ENCODE measurements around the gene MAPKAPK5. TPM values are rescaled to one million over a fixed set of nuclear protein-coding genes. Genes with fewer than 3 reads are reported as not detected.

MAPKAPK5 gene
- total and polyA plus RNA-seq, 8 donors, result 9.3 to 25.2 (median 18.8) TPM

DNA sequence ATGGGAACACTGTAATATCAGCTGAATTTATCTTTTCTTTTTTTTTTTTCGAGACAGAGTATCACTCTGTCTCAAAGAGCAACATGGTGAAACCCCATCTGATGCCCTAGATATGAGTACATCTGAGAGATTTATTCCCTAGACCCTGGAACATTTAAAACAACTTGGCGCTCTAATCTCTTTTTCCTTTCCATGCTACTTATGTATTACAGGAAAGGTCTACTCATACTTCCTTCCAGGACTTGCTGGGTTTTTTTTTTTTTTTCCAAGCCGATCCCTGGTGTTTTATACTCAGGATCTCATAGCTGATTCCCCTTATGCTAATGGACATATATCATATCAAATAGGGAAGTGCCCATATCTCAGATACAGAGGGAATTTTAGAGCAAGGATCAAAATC, 83.1 kb downstream of the MAPKAPK5 start:
- Histone ChIP-seq H3K4me1 (no peaks in the 10 kb centered on the region), H3K9me3 (no peaks in the 10 kb centered on the region), H3K27me3 (no peaks in the 10 kb centered on the region), H3K27ac (no peak overlapping the region), H3K36me3 (no peaks in the 10 kb centered on the region), H3K4me3 (no peak overlapping the region)
- ATAC-seq, result no peak
- WGBS, 2 donors, result 80 to 84% methylated on average over 3 of the region's 3 CpGs
- no peak for DNase-seq
- TF ChIP-seq, protein P1, sequence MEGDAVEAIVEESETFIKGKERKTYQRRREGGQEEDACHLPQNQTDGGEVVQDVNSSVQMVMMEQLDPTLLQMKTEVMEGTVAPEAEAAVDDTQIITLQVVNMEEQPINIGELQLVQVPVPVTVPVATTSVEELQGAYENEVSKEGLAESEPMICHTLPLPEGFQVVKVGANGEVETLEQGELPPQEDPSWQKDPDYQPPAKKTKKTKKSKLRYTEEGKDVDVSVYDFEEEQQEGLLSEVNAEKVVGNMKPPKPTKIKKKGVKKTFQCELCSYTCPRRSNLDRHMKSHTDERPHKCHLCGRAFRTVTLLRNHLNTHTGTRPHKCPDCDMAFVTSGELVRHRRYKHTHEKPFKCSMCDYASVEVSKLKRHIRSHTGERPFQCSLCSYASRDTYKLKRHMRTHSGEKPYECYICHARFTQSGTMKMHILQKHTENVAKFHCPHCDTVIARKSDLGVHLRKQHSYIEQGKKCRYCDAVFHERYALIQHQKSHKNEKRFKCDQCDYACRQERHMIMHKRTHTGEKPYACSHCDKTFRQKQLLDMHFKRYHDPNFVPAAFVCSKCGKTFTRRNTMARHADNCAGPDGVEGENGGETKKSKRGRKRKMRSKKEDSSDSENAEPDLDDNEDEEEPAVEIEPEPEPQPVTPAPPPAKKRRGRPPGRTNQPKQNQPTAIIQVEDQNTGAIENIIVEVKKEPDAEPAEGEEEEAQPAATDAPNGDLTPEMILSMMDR (IDR thresholded peaks at IDR 0.05), result no peak
- no peak for FAIRE-seq
- intact Hi-C loops (cut with DNase I), result no loop called here

DNA sequence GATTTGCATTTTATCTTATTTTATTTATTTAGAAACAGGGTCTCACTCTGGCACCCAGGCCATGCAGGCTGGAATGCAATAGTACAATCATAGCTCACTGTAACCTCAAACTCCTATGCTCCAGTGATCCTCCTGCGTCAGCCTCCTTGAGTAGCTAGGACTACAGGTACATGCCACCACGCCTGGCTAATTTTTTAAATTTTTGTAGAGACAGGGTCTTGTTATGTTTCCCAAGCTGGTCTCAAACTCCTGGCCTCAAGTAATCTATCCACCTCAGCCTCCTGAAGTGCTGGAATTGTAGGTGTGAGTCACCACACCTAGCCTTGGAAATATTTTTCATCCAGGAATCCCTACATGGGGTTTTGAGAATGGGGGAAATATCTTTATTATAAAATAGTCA, 84.6 kb downstream of the MAPKAPK5 start:
- Histone ChIP-seq H3K4me1 (no peaks in the 10 kb centered on the region), H3K27me3 (no peaks in the 10 kb centered on the region), H3K36me3 (no peaks in the 10 kb centered on the region), H3K9me3 (no peaks in the 10 kb centered on the region), H3K4me3 (no peak overlapping the region), H3K27ac (no peak overlapping the region)
- 97 to 98% methylated on average over 2 of the region's 2 CpGs for WGBS, 2 donors
- DNase-seq, result no peak
- TF ChIP-seq, protein P1 (IDR thresholded peaks at IDR 0.05), result no peak
- ATAC-seq, result no peak
- FAIRE-seq, result no peak
- intact Hi-C loops (cut with DNase I), result no loop called here

DNA sequence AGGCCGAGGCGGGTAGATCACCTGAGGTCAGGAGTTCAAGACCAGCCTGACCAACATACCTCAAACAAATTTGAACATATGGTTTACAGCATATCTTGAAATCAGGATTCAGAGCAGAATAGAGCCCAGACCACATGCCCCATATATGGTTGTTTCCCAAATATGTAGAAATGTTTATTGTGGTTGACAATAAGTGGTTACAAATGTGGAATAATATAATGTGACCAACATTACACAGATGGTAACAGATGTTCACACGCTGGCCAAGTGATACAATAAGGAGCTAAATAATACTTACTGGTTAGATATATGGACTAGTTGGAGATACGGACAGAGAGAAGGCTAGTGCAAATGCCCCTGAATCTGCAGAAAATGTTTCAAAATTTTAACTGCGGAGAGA, 85.3 kb downstream of the MAPKAPK5 start:
- 94% methylated on average over 5 of the region's 5 CpGs for WGBS, 2 donors
- H3K27me3 ChIP-seq, result no peaks in the 10 kb centered on the region
- no peaks in the 10 kb centered on the region for H3K4me1 ChIP-seq
- TF ChIP-seq, protein P1 (IDR thresholded peaks at IDR 0.05), result no peak
- no peak overlapping the region for H3K27ac ChIP-seq
- FAIRE-seq, result no peak
- no peak overlapping the region for H3K4me3 ChIP-seq
- H3K9me3 ChIP-seq, result no peaks in the 10 kb centered on the region
- no peaks in the 10 kb centered on the region for H3K36me3 ChIP-seq
- intact Hi-C loops (cut with DNase I), result no loop called here
- no peak for DNase-seq
- ATAC-seq, result no peak

DNA sequence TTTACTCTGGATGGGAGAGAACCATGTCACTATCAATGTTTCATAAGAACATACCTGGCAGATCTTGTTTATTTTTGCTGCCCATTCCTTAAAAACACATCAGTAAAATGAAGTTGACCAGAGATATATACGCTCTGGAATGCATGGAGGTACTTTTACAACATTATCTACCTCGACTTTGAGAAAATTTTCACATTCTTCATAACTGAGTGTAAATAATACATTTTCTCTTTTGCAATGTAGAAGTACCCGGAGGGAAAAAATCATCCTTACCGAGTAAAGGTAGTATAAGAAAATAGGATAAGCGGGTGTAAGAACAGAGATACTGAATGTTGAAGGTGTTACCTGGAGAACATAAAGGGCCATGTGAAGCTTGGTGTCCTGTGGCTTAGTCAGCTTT, 90.2 kb downstream of the MAPKAPK5 start:
- intact Hi-C loops (cut with DNase I), result no loop called here
- Histone ChIP-seq H3K4me3 (no peak overlapping the region), H3K27me3 (no peaks in the 10 kb centered on the region), H3K36me3 (no peaks in the 10 kb centered on the region), H3K9me3 (no peaks in the 10 kb centered on the region), H3K27ac (no peak overlapping the region), H3K4me1 (no peaks in the 10 kb centered on the region)
- no peak for FAIRE-seq
- TF ChIP-seq, protein P1 (IDR thresholded peaks at IDR 0.05), result no peak
- 83 to 89% methylated on average over 5 of the region's 5 CpGs for WGBS, 2 donors
- ATAC-seq, result no peak
- no peak for DNase-seq

DNA sequence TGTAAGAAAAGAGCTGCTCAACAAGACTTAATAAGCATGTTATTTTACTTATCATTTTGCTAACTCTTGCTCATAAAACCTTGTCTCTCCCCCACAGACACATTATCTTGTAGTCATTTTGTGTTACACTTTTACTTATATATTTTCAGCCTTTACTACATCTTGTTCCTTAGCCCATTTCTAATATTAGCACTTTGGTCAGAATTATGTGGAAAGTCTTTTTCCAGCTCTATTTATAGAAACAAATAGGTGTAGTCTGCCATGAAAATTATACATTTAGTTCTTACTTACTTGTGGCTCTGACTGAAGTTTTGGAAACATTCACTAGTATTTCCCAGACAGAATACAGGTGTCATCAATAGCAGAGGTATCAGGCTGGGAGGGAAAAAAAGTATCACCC, 94.8 kb downstream of the MAPKAPK5 start:
- DNase-seq (no peak), FAIRE-seq (no peak), ATAC-seq (no peak)
- no peaks in the 10 kb centered on the region for H3K4me1 ChIP-seq
- TF ChIP-seq, protein P1 (IDR thresholded peaks at IDR 0.05), result no peak
- no peaks in the 10 kb centered on the region for H3K9me3 ChIP-seq
- intact Hi-C loops (cut with DNase I), result no loop called here
- H3K27ac ChIP-seq, result no peak overlapping the region
- H3K27me3 ChIP-seq, result no peaks in the 10 kb centered on the region
- H3K36me3 ChIP-seq, result no peaks in the 10 kb centered on the region
- H3K4me3 ChIP-seq, result no peak overlapping the region
